ENCODE results near the gene RNF149.

DNA sequence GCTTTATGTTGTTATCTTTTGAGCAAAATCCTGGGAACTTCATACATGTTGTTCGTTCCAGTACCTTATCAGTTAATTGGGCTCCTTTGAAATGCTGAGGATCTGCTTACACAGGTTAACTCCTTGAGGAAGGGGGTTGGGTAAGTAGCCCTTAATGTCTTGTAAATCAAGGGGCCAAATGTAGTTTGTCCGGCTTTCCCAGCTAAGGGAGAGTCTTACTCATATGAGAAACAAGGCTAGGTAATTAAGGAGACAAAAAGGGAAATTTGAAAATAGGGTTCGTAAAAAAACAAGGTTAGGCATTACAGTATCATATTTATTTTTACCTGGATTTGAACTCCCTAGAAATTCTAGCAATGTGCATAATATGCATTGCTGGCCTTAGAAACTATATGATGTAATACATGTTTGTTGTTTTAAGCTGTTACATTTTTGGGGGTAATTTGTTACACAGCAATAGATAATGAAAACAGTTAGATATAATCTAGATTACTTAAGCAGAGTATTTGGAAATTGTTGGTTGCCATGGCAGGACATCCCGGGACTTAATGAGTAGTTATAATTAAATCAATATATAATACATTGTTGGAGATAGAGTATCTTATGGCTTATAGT is 30.9 kb upstream of the RNF149 start:
- TF ChIP-seq, protein P1, sequence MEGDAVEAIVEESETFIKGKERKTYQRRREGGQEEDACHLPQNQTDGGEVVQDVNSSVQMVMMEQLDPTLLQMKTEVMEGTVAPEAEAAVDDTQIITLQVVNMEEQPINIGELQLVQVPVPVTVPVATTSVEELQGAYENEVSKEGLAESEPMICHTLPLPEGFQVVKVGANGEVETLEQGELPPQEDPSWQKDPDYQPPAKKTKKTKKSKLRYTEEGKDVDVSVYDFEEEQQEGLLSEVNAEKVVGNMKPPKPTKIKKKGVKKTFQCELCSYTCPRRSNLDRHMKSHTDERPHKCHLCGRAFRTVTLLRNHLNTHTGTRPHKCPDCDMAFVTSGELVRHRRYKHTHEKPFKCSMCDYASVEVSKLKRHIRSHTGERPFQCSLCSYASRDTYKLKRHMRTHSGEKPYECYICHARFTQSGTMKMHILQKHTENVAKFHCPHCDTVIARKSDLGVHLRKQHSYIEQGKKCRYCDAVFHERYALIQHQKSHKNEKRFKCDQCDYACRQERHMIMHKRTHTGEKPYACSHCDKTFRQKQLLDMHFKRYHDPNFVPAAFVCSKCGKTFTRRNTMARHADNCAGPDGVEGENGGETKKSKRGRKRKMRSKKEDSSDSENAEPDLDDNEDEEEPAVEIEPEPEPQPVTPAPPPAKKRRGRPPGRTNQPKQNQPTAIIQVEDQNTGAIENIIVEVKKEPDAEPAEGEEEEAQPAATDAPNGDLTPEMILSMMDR (IDR thresholded peaks at IDR 0.05): no peak
- TF ChIP-seq POLR2A (IDR thresholded peaks at IDR 0.05): no peak
